ENCODE data around the gene ALPI. TPM values are rescaled to one million over a fixed set of nuclear protein-coding genes. Genes with fewer than 3 reads are reported as not detected.
A peak's percentile ranks its signal among the peaks of the same experiment; 100 is the strongest.

Gene ALPI
- total RNA-seq, 1 donor from 2014 or later: not detected

GRCh38 chr2:232482301-232483238 lies 26.6 kb downstream of the ALPI start:
- intact Hi-C loops (cut with DNase I): no loop called here
- no peak overlapping the region for H3K4me3 ChIP-seq
- no peaks in the 10 kb centered on the region for H3K36me3 ChIP-seq
- peaks cover 39% of the 10 kb centered on the region for H3K27me3 ChIP-seq
- DNase-seq (peak; percentile 55), ATAC-seq (no peak)
- TF ChIP-seq, protein P1, sequence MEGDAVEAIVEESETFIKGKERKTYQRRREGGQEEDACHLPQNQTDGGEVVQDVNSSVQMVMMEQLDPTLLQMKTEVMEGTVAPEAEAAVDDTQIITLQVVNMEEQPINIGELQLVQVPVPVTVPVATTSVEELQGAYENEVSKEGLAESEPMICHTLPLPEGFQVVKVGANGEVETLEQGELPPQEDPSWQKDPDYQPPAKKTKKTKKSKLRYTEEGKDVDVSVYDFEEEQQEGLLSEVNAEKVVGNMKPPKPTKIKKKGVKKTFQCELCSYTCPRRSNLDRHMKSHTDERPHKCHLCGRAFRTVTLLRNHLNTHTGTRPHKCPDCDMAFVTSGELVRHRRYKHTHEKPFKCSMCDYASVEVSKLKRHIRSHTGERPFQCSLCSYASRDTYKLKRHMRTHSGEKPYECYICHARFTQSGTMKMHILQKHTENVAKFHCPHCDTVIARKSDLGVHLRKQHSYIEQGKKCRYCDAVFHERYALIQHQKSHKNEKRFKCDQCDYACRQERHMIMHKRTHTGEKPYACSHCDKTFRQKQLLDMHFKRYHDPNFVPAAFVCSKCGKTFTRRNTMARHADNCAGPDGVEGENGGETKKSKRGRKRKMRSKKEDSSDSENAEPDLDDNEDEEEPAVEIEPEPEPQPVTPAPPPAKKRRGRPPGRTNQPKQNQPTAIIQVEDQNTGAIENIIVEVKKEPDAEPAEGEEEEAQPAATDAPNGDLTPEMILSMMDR (IDR thresholded peaks at IDR 0.05): no peak
- H3K9me3 ChIP-seq: no peaks in the 10 kb centered on the region
- H3K27ac ChIP-seq: no peak overlapping the region
- peaks cover 5% of the 10 kb centered on the region for H3K4me1 ChIP-seq

DNA sequence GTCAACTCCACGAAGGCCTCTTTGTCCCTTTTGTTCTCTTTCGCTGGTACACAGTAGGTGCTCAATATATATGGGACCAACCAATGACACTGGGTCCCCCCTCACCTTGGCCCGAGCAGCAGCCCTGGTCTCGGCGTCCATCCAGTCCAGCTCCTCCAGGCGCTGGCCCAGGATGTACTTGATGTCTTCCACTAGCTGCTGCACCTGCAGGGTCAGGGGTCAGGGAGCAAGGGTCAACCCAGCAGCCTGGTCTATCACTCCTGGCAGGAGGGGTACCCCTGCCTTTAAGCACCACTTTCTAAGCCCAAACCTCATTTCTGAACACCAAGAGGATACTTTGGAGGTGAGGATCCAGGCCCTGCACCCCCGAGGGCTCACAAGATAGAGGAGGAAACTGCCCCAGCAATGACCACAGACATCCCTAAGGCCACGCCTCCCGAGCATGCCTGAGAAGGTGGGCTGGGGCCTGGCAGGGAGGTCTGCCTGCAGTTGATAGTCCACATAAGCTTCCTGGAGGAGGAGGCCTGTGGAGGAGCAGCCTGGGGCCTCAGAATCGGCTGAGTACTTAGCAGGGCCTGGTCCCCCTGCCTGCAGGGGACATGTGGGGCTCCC lies 27.5 kb downstream of the ALPI start:
- DNase-seq (peak; percentile 50), ATAC-seq (no peak)
- peaks cover 46% of the 10 kb centered on the region for H3K27me3 ChIP-seq

GRCh38 chr2:232483923-232484627 lies 28.1 kb downstream of the ALPI start:
- TF ChIP-seq, protein P1 (IDR thresholded peaks at IDR 0.05): no peak
- no peak overlapping the region for H3K4me3 ChIP-seq
- DNase-seq: peak; percentile 51
- no peaks in the 10 kb centered on the region for H3K9me3 ChIP-seq
- peaks cover 5% of the 10 kb centered on the region for H3K4me1 ChIP-seq
- no peak for ATAC-seq
- H3K36me3 ChIP-seq: no peaks in the 10 kb centered on the region
- no peak overlapping the region for H3K27ac ChIP-seq
- H3K27me3 ChIP-seq: peaks cover 52% of the 10 kb centered on the region
- intact Hi-C loops (cut with DNase I): no loop called here

More for the DNA sequence above, 27.5 kb downstream of the ALPI start:
- Histone ChIP-seq H3K27ac (no peak overlapping the region), H3K4me3 (no peak overlapping the region), H3K9me3 (no peaks in the 10 kb centered on the region), H3K36me3 (no peaks in the 10 kb centered on the region), H3K4me1 (peaks cover 5% of the 10 kb centered on the region)
- TF ChIP-seq, protein P1 (IDR thresholded peaks at IDR 0.05): no peak
- intact Hi-C loops (cut with DNase I): no loop called here

DNA sequence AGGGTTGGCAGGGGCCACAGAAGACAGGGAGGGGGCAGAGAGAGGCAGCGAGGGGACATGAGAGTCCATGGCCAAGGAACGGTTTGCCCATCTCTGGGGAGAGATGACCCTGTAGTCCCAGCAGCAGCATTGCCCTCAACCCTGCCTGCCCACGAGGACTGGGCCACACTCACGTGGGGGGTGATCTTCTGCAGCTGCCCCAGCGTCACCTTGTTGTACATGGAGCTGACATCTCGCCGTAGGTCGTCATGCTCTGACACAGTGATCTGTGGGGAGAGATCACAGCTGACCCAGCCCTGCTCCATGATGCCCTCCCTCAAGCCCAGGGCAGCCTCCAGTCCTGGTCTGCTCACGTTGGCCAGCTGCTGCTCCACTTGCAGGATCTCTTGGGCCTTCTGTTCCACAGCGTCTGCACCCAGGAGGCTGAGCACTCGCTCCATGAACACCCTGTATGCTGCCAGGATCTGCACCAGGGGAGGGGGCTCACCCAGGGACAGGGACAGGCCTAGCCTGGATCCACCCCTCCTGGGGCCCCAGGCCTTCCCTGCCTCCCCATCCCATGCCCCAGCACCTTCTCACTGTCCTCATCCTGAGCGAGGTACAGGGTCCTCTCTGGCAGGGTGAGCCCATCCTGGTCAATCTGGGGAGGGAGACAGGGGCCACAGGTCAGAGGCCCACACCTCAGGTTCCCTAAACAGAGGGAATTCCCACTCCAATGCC lies 28.8 kb downstream of the ALPI start:
- Histone ChIP-seq H3K4me1 (peaks cover 5% of the 10 kb centered on the region), H3K4me3 (no peak overlapping the region), H3K9me3 (no peaks in the 10 kb centered on the region), H3K36me3 (no peaks in the 10 kb centered on the region), H3K27ac (no peak overlapping the region), H3K27me3 (peaks cover 54% of the 10 kb centered on the region)
- ATAC-seq (no peak), DNase-seq (peak; percentile 55)
- TF ChIP-seq, protein P1 (IDR thresholded peaks at IDR 0.05): no peak
- intact Hi-C loops (cut with DNase I): no loop called here

- H3K27ac ChIP-seq: no peak overlapping the region
- H3K9me3 ChIP-seq: no peaks in the 10 kb centered on the region
- no peak overlapping the region for H3K4me3 ChIP-seq
- intact Hi-C loops (cut with DNase I): no loop called here
- DNase-seq (peak; percentile 45), ATAC-seq (no peak)
- H3K27me3 ChIP-seq: peaks cover 54% of the 10 kb centered on the region
- no peaks in the 10 kb centered on the region for H3K36me3 ChIP-seq
- peaks cover 5% of the 10 kb centered on the region for H3K4me1 ChIP-seq
- TF ChIP-seq, protein P1 (IDR thresholded peaks at IDR 0.05): no peak
Measured at GRCh38 chr2:232485348-232485756, 29.4 kb downstream of the ALPI start.

Measured in upper lobe of right lung (tissue), 1 donor.